ENCODE results near the gene SHC2. TPM values are rescaled to one million over a fixed set of nuclear protein-coding genes. Genes with fewer than 3 reads are reported as not detected.
"Not testable (repeated sequence)": the region's sequence is repeated elsewhere in the genome, so short reads cannot be mapped to it uniquely, and the experiment has no call there.

SHC2 gene
- total and polyA plus RNA-seq, 4 donors: 11.2 to 23.1 (median 14.5) TPM

DNA sequence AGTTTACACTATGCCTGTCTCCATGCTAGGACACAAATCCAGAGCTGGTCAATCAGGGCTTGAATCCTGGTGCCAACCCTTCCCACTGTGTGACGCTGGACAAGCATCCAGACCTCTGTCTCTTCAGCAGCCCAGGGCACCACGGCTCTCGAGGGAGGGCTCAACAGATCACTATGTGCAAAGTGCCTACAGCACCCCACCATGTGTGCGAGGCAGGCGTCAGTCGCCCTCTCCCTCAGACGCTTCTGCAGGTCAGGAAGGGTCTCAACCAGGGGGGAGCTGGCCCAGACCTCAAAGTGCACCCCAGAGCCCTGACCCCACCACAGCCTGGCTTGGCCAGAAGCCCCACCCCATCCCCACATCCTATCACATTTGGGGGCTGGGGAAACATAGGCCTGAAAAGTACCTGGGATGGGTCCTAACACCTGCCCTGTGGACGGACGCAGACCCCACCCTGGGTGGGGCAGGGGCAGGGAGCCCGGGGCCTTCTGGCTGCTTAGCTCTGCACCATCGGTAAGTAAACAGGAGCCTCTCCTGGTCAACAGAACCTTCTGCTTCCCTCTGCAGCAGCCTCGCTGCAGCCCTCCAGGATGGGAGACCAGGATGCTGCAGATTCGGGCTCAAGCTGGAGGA, 49.0 kb downstream of the SHC2 start:
- no peak for ATAC-seq (ENCODE audit: insufficient read depth, low FRiP score)
- peaks cover 11 to 16% (median 11%) of the 10 kb centered on the region in 3 donors for H3K27me3 ChIP-seq (ENCODE audit: control insufficient read depth in 3 of 3, insufficient read depth in 3 of 3, low read length in 2 of 3)

DNA sequence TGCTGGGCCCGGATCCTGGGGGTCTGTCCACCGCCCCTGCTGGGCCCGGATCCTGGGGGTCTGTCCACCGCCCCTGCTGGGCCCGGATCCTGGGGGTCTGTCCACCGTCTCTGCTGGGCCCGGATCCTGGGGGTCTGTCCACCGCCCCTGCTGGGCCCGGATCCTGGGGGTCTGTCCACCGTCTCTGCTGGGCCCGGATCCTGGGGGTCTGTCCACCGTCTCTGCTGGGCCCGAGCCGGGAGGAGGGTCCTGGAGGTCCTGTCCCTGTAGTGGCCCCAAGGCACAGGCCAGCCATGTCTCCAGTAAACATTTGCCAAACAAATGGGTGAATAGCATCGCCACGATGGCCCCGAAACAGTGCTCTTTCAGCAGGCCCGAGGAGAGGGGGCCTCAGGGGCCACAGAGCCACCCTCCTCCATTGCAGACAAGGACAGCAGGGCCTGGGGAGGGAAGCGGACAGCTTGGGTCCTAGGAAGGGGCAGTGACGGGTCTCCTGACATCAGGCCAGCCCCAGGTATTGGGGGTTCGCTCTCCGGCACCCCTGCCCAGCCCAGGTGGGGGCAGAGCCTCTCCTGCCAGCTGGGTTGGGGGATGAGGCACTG, 49.6 kb downstream of the SHC2 start:
- peaks cover 11 to 18% (median 11%) of the 10 kb centered on the region in 3 donors for H3K27me3 ChIP-seq (ENCODE audit: control insufficient read depth in 3 of 3, insufficient read depth in 3 of 3, low read length in 2 of 3)
- not testable (repeated sequence) for ATAC-seq (ENCODE audit: insufficient read depth, low FRiP score); H3K36me3 ChIP-seq (ENCODE audit: control insufficient read depth in 4 of 4, insufficient read depth in 4 of 4, low read length in 4 of 4); H3K9ac ChIP-seq (ENCODE audit: insufficient read depth in 1 of 2, low read length in 2 of 2); DNase-seq; H3K27ac ChIP-seq (ENCODE audit: low read depth in 1 of 2, low read length in 1 of 2); H3K4me1 ChIP-seq (ENCODE audit: control insufficient read depth in 5 of 5, insufficient read depth in 5 of 5, low read length in 5 of 5); H3K9me3 ChIP-seq (ENCODE audit: control insufficient read depth in 4 of 4, insufficient read depth in 3 of 4, low read length in 3 of 4); H3K4me3 ChIP-seq
- 92 to 93% methylated on average over 17 to 22 of the region's 22 CpGs for WGBS, 2 donors

More for the DNA sequence above, 49.0 kb downstream of the SHC2 start:
- no peak for TF ChIP-seq CTCF (IDR thresholded peaks at IDR 0.05; ENCODE audit: control extremely low read depth, extremely low read depth)
- no peak overlapping the region for H3K9ac ChIP-seq (ENCODE audit: insufficient read depth in 1 of 2, low read length in 2 of 2)
- no peak overlapping the region for H3K4me3 ChIP-seq
- no peak overlapping the region for H3K27ac ChIP-seq (ENCODE audit: low read depth in 1 of 2, low read length in 1 of 2)
- H3K36me3 ChIP-seq (ENCODE audit: control insufficient read depth in 4 of 4, insufficient read depth in 4 of 4, low read length in 4 of 4): no peaks in the 10 kb centered on the region
- peaks cover 0 to 6% (median 4%) of the 10 kb centered on the region in 5 donors for H3K4me1 ChIP-seq (ENCODE audit: control insufficient read depth in 5 of 5, insufficient read depth in 5 of 5, low read length in 5 of 5)
- no peak for DNase-seq
- 58 to 63% methylated on average over 13 of the region's 13 CpGs for WGBS, 2 donors
- H3K9me3 ChIP-seq (ENCODE audit: control insufficient read depth in 4 of 4, insufficient read depth in 3 of 4, low read length in 3 of 4): peaks cover 0 to 6% (median 0%) of the 10 kb centered on the region in 4 donors

GRCh38 chr19:410243-410781, 50.5 kb downstream of the SHC2 start:
- ATAC-seq (ENCODE audit: insufficient read depth, low FRiP score): no peak
- no peak for DNase-seq
- Histone ChIP-seq H3K27ac (ENCODE audit: low read depth in 1 of 2, low read length in 1 of 2) (no peak overlapping the region), H3K4me1 (ENCODE audit: control insufficient read depth in 5 of 5, insufficient read depth in 5 of 5, low read length in 5 of 5) (peaks cover 0 to 6% (median 4%) of the 10 kb centered on the region in 5 donors), H3K36me3 (ENCODE audit: control insufficient read depth in 4 of 4, insufficient read depth in 4 of 4, low read length in 4 of 4) (no peaks in the 10 kb centered on the region), H3K9me3 (ENCODE audit: control insufficient read depth in 4 of 4, insufficient read depth in 3 of 4, low read length in 3 of 4) (peaks cover 0 to 6% (median 0%) of the 10 kb centered on the region in 4 donors), H3K27me3 (ENCODE audit: control insufficient read depth in 3 of 3, insufficient read depth in 3 of 3, low read length in 2 of 3) (peaks cover 11 to 18% (median 13%) of the 10 kb centered on the region in 3 donors), H3K9ac (ENCODE audit: insufficient read depth in 1 of 2, low read length in 2 of 2) (no peak overlapping the region), H3K4me3 (no peak overlapping the region)
- TF ChIP-seq CTCF (IDR thresholded peaks at IDR 0.05; ENCODE audit: control extremely low read depth, extremely low read depth): no peak
- WGBS, 2 donors: 68 to 76% methylated on average over 20 to 21 of the region's 21 CpGs

DNA sequence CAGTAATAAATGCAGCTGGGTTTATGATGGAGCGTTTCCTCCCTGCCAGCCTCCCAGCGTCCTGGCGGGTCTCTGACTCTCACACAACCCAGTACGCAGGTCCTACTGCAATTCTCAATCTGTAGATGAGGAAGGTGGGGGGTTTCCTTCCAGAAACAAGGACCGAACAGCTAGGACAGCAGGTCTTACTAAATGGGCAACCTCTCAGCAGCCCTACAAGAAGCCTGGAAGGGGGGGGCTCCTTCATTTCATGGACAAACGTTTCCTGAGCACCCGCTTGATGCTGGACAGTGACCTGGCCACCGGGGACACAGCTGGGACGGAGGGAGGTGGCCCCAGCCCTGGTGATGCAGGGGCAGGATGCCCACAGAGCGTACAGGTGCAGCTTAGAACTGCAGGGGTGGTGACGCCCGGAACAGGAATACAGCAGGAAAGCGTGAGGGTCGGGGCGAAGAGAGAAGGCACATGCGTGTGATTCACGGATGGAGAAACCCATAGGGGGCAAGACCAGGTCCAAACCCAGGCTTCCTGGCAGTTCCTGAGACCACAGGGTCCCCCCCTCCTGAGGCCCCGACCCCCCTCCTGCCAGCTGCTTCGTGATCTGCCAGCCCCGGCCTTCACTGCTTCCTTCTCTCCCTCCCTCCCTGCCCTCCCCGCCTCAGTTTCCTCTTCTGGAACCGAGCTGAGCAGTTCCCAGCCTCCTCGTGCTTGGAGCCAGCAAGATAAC, 51.2 kb downstream of the SHC2 start:
- 3 to 11% methylated on average over 20 to 23 of the region's 23 CpGs for WGBS, 2 donors
- Histone ChIP-seq H3K9me3 (ENCODE audit: control insufficient read depth in 4 of 4, insufficient read depth in 3 of 4, low read length in 3 of 4) (peaks cover 0 to 6% (median 0%) of the 10 kb centered on the region in 4 donors), H3K9ac (ENCODE audit: insufficient read depth in 1 of 2, low read length in 2 of 2) (no peak overlapping the region), H3K4me3 (no peak overlapping the region), H3K27ac (ENCODE audit: low read depth in 1 of 2, low read length in 1 of 2) (no peak overlapping the region), H3K4me1 (ENCODE audit: control insufficient read depth in 5 of 5, insufficient read depth in 5 of 5, low read length in 5 of 5) (peaks cover 0 to 6% (median 4%) of the 10 kb centered on the region in 5 donors), H3K36me3 (ENCODE audit: control insufficient read depth in 4 of 4, insufficient read depth in 4 of 4, low read length in 4 of 4) (no peaks in the 10 kb centered on the region), H3K27me3 (ENCODE audit: control insufficient read depth in 3 of 3, insufficient read depth in 3 of 3, low read length in 2 of 3) (peaks cover 11 to 18% (median 13%) of the 10 kb centered on the region in 3 donors)
- DNase-seq (peak; percentile 9 to 23 (median 22)), ATAC-seq (ENCODE audit: insufficient read depth, low FRiP score) (no peak)
- no peak for TF ChIP-seq CTCF (IDR thresholded peaks at IDR 0.05; ENCODE audit: control extremely low read depth, extremely low read depth)

Data from lung (tissue), 12 donors.